OCI-LY3 (cell line): Measurements from ENCODE around the gene TMEM176A.
"Not testable (repeated sequence)": the region's sequence is repeated elsewhere in the genome, so short reads cannot be mapped to it uniquely, and the experiment has no call there.

Source experiments
- H2AFZ ChIP-seq: fragments of 200-600, 300-600 bp; shearing (Covaris generic); 2 replicates; pipeline ENCODE4 v1.6.0; 2014; ENCODE audit warnings: antibody characterized with exemption, low read depth, low read length
- H3K27ac ChIP-seq: fragments of 200-600, 300-600 bp; sonication (generic); 2 replicates; pipeline ENCODE4 v1.5.1; 2014; ENCODE audit warnings: mild to moderate bottlenecking, low read length, moderate library complexity, mixed read lengths
- H3K27me3 ChIP-seq: fragments of 200-600, 300-600 bp; sonication (generic); 2 replicates; pipeline ENCODE4 v1.6.1; 2014; ENCODE audit warnings: low read depth, low read length, mixed read lengths
- H3K36me3 ChIP-seq: fragments of 200-600, 300-600 bp; sonication (generic); replicated peaks from 2 replicates; pipeline ENCODE3; 2014; ENCODE audit warnings: low read depth, low read length, mixed read lengths
- H3K4me1 ChIP-seq: fragments of 300-600, 200-600 bp; sonication (generic); 2 replicates; pipeline ENCODE4 v1.6.1; 2014; ENCODE audit warnings: low read length, mixed read lengths
- H3K4me2 ChIP-seq: fragments of 200-600, 300-600 bp; sonication (generic); 2 replicates; pipeline ENCODE4 v1.6.1; 2014; ENCODE audit warnings: low read length, mixed read lengths
- H3K4me3 ChIP-seq: fragments of 300-600, 200-600 bp; sonication (generic); 2 replicates; pipeline ENCODE4 v1.5.1; 2014; ENCODE audit warnings: antibody characterized with exemption, mild to moderate bottlenecking, low read length, moderate library complexity
- H3K79me2 ChIP-seq: fragments of 300-600, 200-600 bp; shearing (Covaris generic); 2 replicates; pipeline ENCODE4 v1.6.1; 2014; ENCODE audit warnings: mild to moderate bottlenecking, low read length, mixed read lengths
- H3K9ac ChIP-seq: fragments of 300-600, 200-600 bp; shearing (Covaris generic); 2 replicates; pipeline ENCODE4 v1.6.0; 2014; ENCODE audit warnings: mild to moderate bottlenecking, low read length, moderate library complexity
- H3K9me3 ChIP-seq: fragments of 200-600, 300-600 bp; shearing (Covaris generic); 2 replicates; pipeline ENCODE4 v1.6.1; 2014; ENCODE audit warnings: low read length, mixed read lengths; ENCODE audit not compliant: insufficient read depth
- H4K20me1 ChIP-seq: fragments of 200-600, 300-600 bp; sonication (generic); 2 replicates; pipeline ENCODE4 v1.6.1; 2016; ENCODE audit warnings: low read length, mixed read lengths; ENCODE audit not compliant: insufficient read depth
- CTCF ChIP-seq: fragments of 200-600, 300-600 bp; sonication (generic); IDR thresholded peaks from 2 replicates; pipeline ENCODE4 v1.5.1; 2014; ENCODE audit warnings: antibody characterized with exemption, low read length, low read depth
- EZH2phosphoT487 ChIP-seq: fragments of 200-600 bp; shearing (Covaris generic); IDR thresholded peaks from 2 replicates; pipeline ENCODE4 v1.6.1; 2018; ENCODE audit warnings: antibody characterized with exemption, mixed run types, low read depth

Gene TMEM176A

DNA sequence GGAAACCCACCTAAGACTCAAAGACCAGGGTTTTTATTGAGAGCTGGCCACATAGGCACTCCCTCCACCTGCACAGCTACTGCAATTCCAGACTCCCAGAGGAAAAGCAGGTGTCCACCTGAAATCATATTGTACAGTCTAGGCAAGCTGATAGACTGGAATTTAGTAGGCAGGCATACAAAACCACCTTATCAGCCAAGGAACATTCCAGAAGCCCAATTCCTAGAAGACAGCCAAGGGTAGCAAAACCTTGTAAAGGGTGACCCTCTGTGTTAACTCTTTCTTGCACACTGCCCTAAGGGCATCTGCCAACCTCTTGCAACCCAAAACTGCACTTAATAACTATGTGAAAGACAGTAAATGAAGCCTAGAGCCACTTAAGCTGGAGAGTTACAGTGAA is 5.3 kb downstream of the TMEM176A start:
- H3K79me2 ChIP-seq = no peaks in the 10 kb centered on the region
- no peak overlapping the region for H2AFZ ChIP-seq
- no peak overlapping the region for H3K27ac ChIP-seq
- H3K36me3 ChIP-seq = no peaks in the 10 kb centered on the region
- H3K4me3 ChIP-seq = no peak overlapping the region
- H4K20me1 ChIP-seq = no peaks in the 10 kb centered on the region
- H3K27me3 ChIP-seq = no peaks in the 10 kb centered on the region
- no peak overlapping the region for H3K4me2 ChIP-seq
- TF ChIP-seq CTCF = no peak
- TF ChIP-seq EZH2phosphoT487 = no peak
- H3K9ac ChIP-seq = no peak overlapping the region
- no peaks in the 10 kb centered on the region for H3K4me1 ChIP-seq
- H3K9me3 ChIP-seq = peaks cover 8% of the 10 kb centered on the region; the same call in 1 of the 2 replicates

- Histone ChIP-seq H3K9me3 (peaks cover 8% of the 10 kb centered on the region; the same call in 1 of the 2 replicates), H3K27ac (no peak overlapping the region), H3K4me1 (no peaks in the 10 kb centered on the region), H4K20me1 (no peaks in the 10 kb centered on the region), H3K9ac (no peak overlapping the region), H3K27me3 (no peaks in the 10 kb centered on the region), H3K4me2 (no peak overlapping the region), H3K79me2 (no peaks in the 10 kb centered on the region), H3K4me3 (no peak overlapping the region), H2AFZ (no peak overlapping the region), H3K36me3 (no peaks in the 10 kb centered on the region)
- TF ChIP-seq EZH2phosphoT487 = no peak
- no peak for TF ChIP-seq CTCF
These were observed 5.9 kb downstream of the TMEM176A start for GRCh38 chr7:150806454-150806853.

GRCh38 chr7:150806863-150807262 is 6.3 kb downstream of the TMEM176A start:
- Histone ChIP-seq H3K9ac (no peak overlapping the region), H3K9me3 (peaks cover 8% of the 10 kb centered on the region; the same call in 1 of the 2 replicates), H3K4me2 (no peak overlapping the region), H3K27me3 (no peaks in the 10 kb centered on the region), H4K20me1 (no peaks in the 10 kb centered on the region), H2AFZ (no peak overlapping the region), H3K36me3 (no peaks in the 10 kb centered on the region), H3K27ac (no peak overlapping the region), H3K79me2 (no peaks in the 10 kb centered on the region), H3K4me3 (no peak overlapping the region), H3K4me1 (no peaks in the 10 kb centered on the region)
- TF ChIP-seq CTCF = peak; percentile 17; the same call in 1 of the 2 replicates
- TF ChIP-seq EZH2phosphoT487 = no peak

GRCh38 chr7:150807616-150808438 is 7.3 kb downstream of the TMEM176A start:
- H3K9ac ChIP-seq, H3K27me3 ChIP-seq, H3K9me3 ChIP-seq: not testable (repeated sequence)

More at GRCh38 chr7:150807616-150808438, 7.3 kb downstream of the TMEM176A start:
- not testable (repeated sequence) for H3K27ac ChIP-seq, H3K4me3 ChIP-seq, H2AFZ ChIP-seq, H4K20me1 ChIP-seq, H3K4me1 ChIP-seq, H3K4me2 ChIP-seq, H3K36me3 ChIP-seq, H3K79me2 ChIP-seq
